Measurements from ENCODE around the gene AGO1.

The AGO1 gene

GRCh38 chr1:35924838-35925237 is 41.8 kb downstream of the AGO1 start:
- no peak overlapping the region for H3K4me3 ChIP-seq (ENCODE audit: insufficient read length, low read depth)
- no peak overlapping the region for H3K9ac ChIP-seq (ENCODE audit: insufficient read length, low read depth)
- peaks cover 4% of the 10 kb centered on the region for H3K4me1 ChIP-seq (ENCODE audit: insufficient read depth, insufficient read length)
- H3K9me3 ChIP-seq (ENCODE audit: insufficient read depth, low read length): no peaks in the 10 kb centered on the region
- no peaks in the 10 kb centered on the region for H3K27me3 ChIP-seq (ENCODE audit: insufficient read depth, insufficient read length)
- peaks cover 81% of the 10 kb centered on the region for H3K36me3 ChIP-seq (ENCODE audit: insufficient read depth, insufficient read length, low read length)
- no peak for DNase-seq (ENCODE audit: low read depth, low spot score)
- no peak for TF ChIP-seq SUZ12 (IDR thresholded peaks at IDR 0.05; ENCODE audit: extremely low read depth, insufficient read depth, insufficient read length)
- TF ChIP-seq YY1 (IDR thresholded peaks at IDR 0.05; ENCODE audit: insufficient read depth, insufficient read length): no peak
- TF ChIP-seq ZNF274 (IDR thresholded peaks at IDR 0.05; ENCODE audit: low read depth, low read length): no peak

- H3K9me3 ChIP-seq (ENCODE audit: insufficient read depth, low read length): no peaks in the 10 kb centered on the region
- peaks cover 72% of the 10 kb centered on the region for H3K36me3 ChIP-seq (ENCODE audit: insufficient read depth, insufficient read length, low read length)
- no peaks in the 10 kb centered on the region for H3K27me3 ChIP-seq (ENCODE audit: insufficient read depth, insufficient read length)
- H3K4me1 ChIP-seq (ENCODE audit: insufficient read depth, insufficient read length): no peaks in the 10 kb centered on the region
- no peak for TF ChIP-seq YY1 (IDR thresholded peaks at IDR 0.05; ENCODE audit: insufficient read depth, insufficient read length)
- no peak overlapping the region for H3K9ac ChIP-seq (ENCODE audit: insufficient read length, low read depth)
- no peak for DNase-seq (ENCODE audit: low read depth, low spot score)
- H3K4me3 ChIP-seq (ENCODE audit: insufficient read length, low read depth): no peak overlapping the region
Measured at GRCh38 chr1:35925741-35926140, 42.7 kb downstream of the AGO1 start.

- DNase-seq (ENCODE audit: low read depth, low spot score): no peak
Measured at GRCh38 chr1:35927472-35927871, 44.5 kb downstream of the AGO1 start.

GRCh38 chr1:35929730-35930592 is 47.0 kb downstream of the AGO1 start:
- Histone ChIP-seq H3K4me1 (ENCODE audit: insufficient read depth, insufficient read length) (no peaks in the 10 kb centered on the region), H3K9ac (ENCODE audit: insufficient read length, low read depth) (peak overlapping the region; percentile 92), H3K27me3 (ENCODE audit: insufficient read depth, insufficient read length) (no peaks in the 10 kb centered on the region), H3K4me3 (ENCODE audit: insufficient read length, low read depth) (peak overlapping the region; percentile 94), H3K36me3 (ENCODE audit: insufficient read depth, insufficient read length, low read length) (peaks cover 30% of the 10 kb centered on the region), H3K9me3 (ENCODE audit: insufficient read depth, low read length) (no peaks in the 10 kb centered on the region)
- DNase-seq (ENCODE audit: low read depth, low spot score): peak; percentile 71
- no peak for TF ChIP-seq SUZ12 (IDR thresholded peaks at IDR 0.05; ENCODE audit: extremely low read depth, insufficient read depth, insufficient read length)
- TF ChIP-seq YY1 (IDR thresholded peaks at IDR 0.05; ENCODE audit: insufficient read depth, insufficient read length): no peak
- no peak for TF ChIP-seq ZNF274 (IDR thresholded peaks at IDR 0.05; ENCODE audit: low read depth, low read length)

More at GRCh38 chr1:35927472-35927871, 44.5 kb downstream of the AGO1 start:
- Histone ChIP-seq H3K9ac (ENCODE audit: insufficient read length, low read depth) (no peak overlapping the region), H3K9me3 (ENCODE audit: insufficient read depth, low read length) (no peaks in the 10 kb centered on the region), H3K36me3 (ENCODE audit: insufficient read depth, insufficient read length, low read length) (peaks cover 55% of the 10 kb centered on the region), H3K4me1 (ENCODE audit: insufficient read depth, insufficient read length) (no peaks in the 10 kb centered on the region), H3K4me3 (ENCODE audit: insufficient read length, low read depth) (no peak overlapping the region), H3K27me3 (ENCODE audit: insufficient read depth, insufficient read length) (no peaks in the 10 kb centered on the region)
- no peak for TF ChIP-seq ZNF274 (IDR thresholded peaks at IDR 0.05; ENCODE audit: low read depth, low read length)
- no peak for TF ChIP-seq YY1 (IDR thresholded peaks at IDR 0.05; ENCODE audit: insufficient read depth, insufficient read length)
- TF ChIP-seq SUZ12 (IDR thresholded peaks at IDR 0.05; ENCODE audit: extremely low read depth, insufficient read depth, insufficient read length): no peak

GRCh38 chr1:35930593-35931445 is 47.8 kb downstream of the AGO1 start, which contains the start of gene AGO3:
Gene AGO3 (plus strand): TSS chr1:35931105. CDS start chr1:35931427, 322 bp downstream.
- no peaks in the 10 kb centered on the region for H3K27me3 ChIP-seq (ENCODE audit: insufficient read depth, insufficient read length)
- TF ChIP-seq YY1 (IDR thresholded peaks at IDR 0.05; ENCODE audit: insufficient read depth, insufficient read length): no peak
- no peak for TF ChIP-seq SUZ12 (IDR thresholded peaks at IDR 0.05; ENCODE audit: extremely low read depth, insufficient read depth, insufficient read length)
- no peak for TF ChIP-seq ZNF274 (IDR thresholded peaks at IDR 0.05; ENCODE audit: low read depth, low read length)
- H3K9ac ChIP-seq (ENCODE audit: insufficient read length, low read depth): peak within 1 kb of the TSS; percentile 92
- H3K4me3 ChIP-seq (ENCODE audit: insufficient read length, low read depth): peak within 1 kb of the TSS; percentile 94
- H3K36me3 ChIP-seq (ENCODE audit: insufficient read depth, insufficient read length, low read length): peaks cover 22% of the 10 kb centered on the region
- H3K4me1 ChIP-seq (ENCODE audit: insufficient read depth, insufficient read length): no peaks in the 10 kb centered on the region
- H3K9me3 ChIP-seq (ENCODE audit: insufficient read depth, low read length): no peaks in the 10 kb centered on the region
- peak; percentile 87 for DNase-seq (ENCODE audit: low read depth, low spot score)

GRCh38 chr1:35931446-35932157 is 48.6 kb downstream of the AGO1 start:
- no peak for TF ChIP-seq ZNF274 (IDR thresholded peaks at IDR 0.05; ENCODE audit: low read depth, low read length)
- TF ChIP-seq SUZ12 (IDR thresholded peaks at IDR 0.05; ENCODE audit: extremely low read depth, insufficient read depth, insufficient read length): no peak
- no peak for TF ChIP-seq YY1 (IDR thresholded peaks at IDR 0.05; ENCODE audit: insufficient read depth, insufficient read length)
- Histone ChIP-seq H3K9me3 (ENCODE audit: insufficient read depth, low read length) (no peaks in the 10 kb centered on the region), H3K4me1 (ENCODE audit: insufficient read depth, insufficient read length) (no peaks in the 10 kb centered on the region), H3K27me3 (ENCODE audit: insufficient read depth, insufficient read length) (no peaks in the 10 kb centered on the region), H3K9ac (ENCODE audit: insufficient read length, low read depth) (peak overlapping the region; percentile 92), H3K4me3 (ENCODE audit: insufficient read length, low read depth) (peak overlapping the region; percentile 94), H3K36me3 (ENCODE audit: insufficient read depth, insufficient read length, low read length) (peaks cover 14% of the 10 kb centered on the region)
- peak; percentile 20 for DNase-seq (ENCODE audit: low read depth, low spot score)

Data from NT2/D1 (cell line).